Gastroesophageal sphincter (tissue), 3 donors: ENCODE data around the gene KRT2.

ENCODE experiments used
- CTCF ChIP-seq, 4 experiments: fragments of 200-600 bp in 2 of 4; fragments of 450-650 bp in 2 of 4; sonication (generic) in 1 of 4; IDR thresholded peaks; one replicate each; pipeline ENCODE4 v1.5.1; 2017 to 2019; ENCODE audit warnings: antibody characterized with exemption in 4 of 4, mild to moderate bottlenecking in 2 of 4, moderate library complexity in 2 of 4
- EP300 ChIP-seq: sonication (generic); formaldehyde crosslinking; IDR thresholded peaks from one replicate; pipeline ENCODE4 v1.6.1; 2017; ENCODE audit warnings: antibody characterized with exemption, mild to moderate bottlenecking
- POLR2A ChIP-seq, 2 donors: fragments of 450-650 bp; IDR thresholded peaks; one replicate each; pipeline ENCODE4 v1.6.1; 2017; ENCODE audit warnings: antibody characterized with exemption in 2 of 2, mild to moderate bottlenecking in 2 of 2, moderate library complexity in 1 of 2
- POLR2AphosphoS5 ChIP-seq: sonication (generic); formaldehyde crosslinking; IDR thresholded peaks from one replicate; pipeline ENCODE4 v1.6.1; 2017; ENCODE audit warnings: antibody characterized with exemption

- TF ChIP-seq EP300, result no peak
- TF ChIP-seq CTCF (IDR thresholded peaks at IDR 0.05), result no peak
- TF ChIP-seq POLR2A (IDR thresholded peaks at IDR 0.05), result no peak
- no peak for TF ChIP-seq POLR2AphosphoS5
Measured at GRCh38 chr12:52617403-52617785, 34.6 kb downstream of the KRT2 start.
